ENCODE measurements around the gene ARHGAP26.

ARHGAP26 gene

GRCh38 chr5:142789206-142789605, 19.0 kb downstream of the ARHGAP26 start:
- DNase-seq, result no peak

DNA sequence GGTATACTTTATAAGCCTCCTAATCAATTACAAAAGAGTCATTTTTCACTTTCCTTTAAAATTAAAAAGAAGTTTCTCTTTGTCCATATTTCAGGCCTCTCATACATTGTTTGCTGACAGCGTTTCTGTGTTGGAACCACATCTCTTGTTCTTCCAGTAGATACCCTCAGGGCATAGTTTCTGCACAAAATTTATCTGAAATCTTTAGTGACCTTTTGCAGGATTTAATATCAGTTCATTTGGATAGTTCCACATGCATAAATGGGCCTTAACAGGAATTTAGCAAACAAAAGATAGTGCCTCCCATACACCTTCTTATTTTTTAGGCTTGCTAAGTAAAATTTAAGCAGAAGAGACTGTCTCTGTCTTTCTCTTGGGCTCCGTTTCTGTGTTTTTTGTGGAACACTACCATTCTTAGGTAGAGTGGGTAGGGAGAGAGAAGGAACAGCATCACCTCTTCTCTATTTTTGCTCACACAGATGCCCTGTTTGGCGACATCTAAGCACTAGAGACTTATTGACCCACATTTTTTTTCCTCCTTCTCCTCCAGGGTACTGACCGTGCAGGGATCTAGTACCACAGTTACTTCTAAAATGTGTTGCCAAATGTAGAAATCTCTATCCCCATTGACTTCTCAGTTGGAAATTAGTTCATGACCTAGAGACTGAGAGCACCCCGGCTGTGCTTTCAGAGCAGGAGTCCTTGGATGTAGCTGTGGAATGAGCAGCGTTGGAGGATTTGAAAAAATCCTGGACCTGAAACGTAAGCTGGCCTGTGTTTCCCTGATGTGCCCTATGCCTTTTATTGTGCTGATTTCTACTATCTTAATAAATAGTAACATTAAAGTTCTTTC, 22.1 kb downstream of the ARHGAP26 start:
- no peak for DNase-seq

DNA sequence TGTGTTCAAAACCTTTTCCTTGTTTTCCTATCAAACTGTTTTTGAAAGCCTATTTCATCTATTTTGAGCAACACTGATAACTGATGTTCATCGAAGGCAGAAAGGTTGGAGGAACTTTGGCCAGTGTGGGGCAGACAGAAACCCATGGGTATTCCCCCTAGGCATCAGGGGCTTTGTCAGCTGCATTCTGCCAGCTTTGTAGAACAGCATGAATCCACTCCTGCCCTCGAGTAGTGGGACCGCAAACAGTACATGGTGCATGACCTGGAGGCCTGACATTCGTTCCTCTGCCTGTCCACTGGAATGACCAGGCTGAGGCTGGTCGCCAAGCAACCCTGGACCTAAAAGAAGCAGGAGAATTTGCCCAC, 22.7 kb downstream of the ARHGAP26 start:
- no peak for DNase-seq

- no peak for DNase-seq
Observed at GRCh38 chr5:142794537-142794936, 24.4 kb downstream of the ARHGAP26 start.

- DNase-seq, result no peak
Observed at GRCh38 chr5:142795251-142795650, 25.1 kb downstream of the ARHGAP26 start.

DNA sequence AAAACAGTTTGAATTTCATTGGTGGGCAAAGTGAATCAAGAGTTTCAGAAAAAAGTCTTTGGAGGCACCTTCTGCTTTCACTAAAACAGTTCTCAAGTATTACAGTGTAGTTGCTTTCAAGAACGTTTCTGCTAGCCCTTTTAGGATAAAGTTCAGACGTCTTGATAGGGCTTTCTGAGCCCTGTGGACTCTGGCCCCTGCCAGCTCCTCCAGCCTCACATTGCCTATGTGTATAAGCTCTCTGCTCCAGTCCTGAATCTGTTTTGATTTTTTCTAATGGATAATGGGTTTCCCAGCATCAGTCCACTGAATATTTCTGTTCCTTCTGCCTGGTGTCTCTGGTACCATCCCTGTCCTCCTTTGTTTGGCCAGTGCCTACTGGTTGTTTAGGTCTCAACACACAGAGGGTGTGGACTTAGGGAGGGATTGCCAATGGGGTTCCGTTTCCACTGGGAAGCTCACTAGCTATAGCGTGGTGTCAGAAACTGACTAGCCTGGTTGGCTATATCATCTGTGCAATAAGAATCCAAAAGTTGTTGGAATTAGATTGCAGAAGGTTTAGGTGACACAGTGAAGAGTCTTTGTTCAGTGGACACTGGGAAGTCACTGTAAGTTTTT, 26.4 kb downstream of the ARHGAP26 start:
- no peak for DNase-seq

GRCh38 chr5:142797420-142797819, 27.2 kb downstream of the ARHGAP26 start:
- no peak for DNase-seq

- no peak for DNase-seq
Observed at GRCh38 chr5:142798099-142798770, 28.1 kb downstream of the ARHGAP26 start.

DNA sequence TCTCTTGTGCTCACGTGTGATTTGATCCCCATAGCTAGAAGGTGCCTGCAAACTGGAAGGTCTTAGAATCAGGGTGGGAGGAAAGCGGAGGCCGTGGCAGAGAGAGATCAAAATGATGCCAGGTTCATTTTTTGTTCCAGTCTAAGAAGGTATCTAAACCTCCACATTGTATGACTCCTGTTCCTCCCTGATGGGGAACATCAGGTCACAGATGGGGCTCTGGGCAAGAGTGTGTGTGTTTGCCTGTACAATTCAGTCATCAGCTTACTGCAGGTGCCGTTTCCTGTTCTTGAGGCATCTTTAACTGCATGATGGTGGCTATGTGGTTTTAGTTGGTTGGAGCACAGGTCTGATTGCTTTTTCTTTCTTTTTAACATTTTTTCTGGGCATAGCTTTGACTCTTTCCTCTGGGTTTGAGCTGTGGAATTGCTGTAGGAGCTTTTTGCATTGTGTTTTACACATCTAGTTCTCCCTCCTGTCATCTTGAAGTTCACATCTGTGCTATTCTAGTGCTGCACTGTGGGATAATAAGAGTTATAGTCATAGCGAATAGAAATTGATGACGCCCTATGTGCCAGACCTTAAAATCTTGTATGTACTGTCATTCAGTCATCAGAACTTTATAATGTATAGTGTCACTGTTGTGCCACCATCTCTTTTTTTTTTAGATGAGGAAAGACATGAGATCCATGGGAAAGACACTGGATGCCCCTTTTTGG, 30.8 kb downstream of the ARHGAP26 start:
- no peak for DNase-seq

GRCh38 chr5:142801495-142801871, 31.3 kb downstream of the ARHGAP26 start:
- no peak for DNase-seq

GRCh38 chr5:142803428-142804125, 33.4 kb downstream of the ARHGAP26 start:
- no peak for DNase-seq

- no peak for DNase-seq
Observed at GRCh38 chr5:142805339-142805738, 35.2 kb downstream of the ARHGAP26 start.

GRCh38 chr5:142806841-142807267, 36.7 kb downstream of the ARHGAP26 start:
- no peak for DNase-seq

DNA sequence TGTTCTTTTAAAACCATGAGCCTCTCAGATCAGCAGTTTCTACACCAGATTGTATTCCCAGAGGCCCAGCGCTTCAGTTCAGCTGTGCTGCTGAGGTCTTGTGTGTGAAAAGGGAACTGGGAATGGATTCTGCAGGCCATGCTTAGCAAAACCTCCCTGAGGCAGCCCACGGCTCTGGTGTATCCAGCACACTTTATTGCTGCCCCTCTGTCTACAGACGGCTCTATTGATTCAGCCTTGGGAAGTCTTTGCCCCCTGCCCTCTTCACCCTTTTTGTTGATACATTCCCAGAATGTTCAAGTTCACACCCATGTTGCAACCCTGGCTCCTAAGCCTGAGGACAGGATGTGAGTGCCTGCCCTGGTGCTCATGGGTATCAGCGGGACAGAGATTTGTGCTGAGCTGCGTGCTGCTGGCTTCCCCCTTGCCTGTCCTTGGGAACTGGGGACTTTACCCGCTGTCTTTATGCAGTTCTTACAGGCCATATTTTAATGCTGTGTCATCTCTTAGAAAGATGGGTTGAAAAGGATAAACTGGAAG, 37.3 kb downstream of the ARHGAP26 start:
- DNase-seq, result no peak

DNA sequence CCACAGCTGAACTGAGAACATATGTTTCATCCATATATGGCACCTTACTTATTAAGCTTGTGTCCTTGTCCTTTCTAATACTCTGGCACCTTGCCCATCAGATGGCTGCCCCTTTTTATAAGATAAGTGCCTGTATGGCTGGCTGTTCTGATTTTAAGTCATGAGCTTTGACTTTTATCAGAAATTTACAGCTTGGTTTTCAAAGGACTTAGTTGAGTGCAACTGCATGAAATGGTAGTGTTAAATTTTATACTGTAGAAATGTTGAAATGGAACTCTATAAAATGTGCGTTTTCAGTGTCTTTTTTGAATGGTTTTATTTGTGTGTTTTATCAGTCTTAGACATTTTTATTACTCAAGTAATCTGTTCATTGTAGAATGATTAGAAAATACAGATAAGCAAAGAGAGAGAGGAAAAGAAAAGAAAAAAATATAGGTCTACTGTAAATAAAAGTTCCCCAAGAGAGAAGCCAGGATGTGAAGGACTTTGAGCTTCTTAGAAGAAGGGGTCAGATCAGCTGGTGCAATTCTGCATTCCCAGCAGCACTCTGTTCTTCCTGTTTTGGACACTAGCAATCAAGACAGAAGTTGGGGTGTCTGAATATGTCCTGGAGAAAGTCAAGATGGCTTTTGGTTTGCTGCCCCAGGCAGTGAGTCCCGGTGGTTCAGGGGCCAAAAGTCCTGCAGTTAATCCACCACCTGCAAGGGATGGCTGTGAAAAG, 38.9 kb downstream of the ARHGAP26 start:
- DNase-seq, result no peak

DNA sequence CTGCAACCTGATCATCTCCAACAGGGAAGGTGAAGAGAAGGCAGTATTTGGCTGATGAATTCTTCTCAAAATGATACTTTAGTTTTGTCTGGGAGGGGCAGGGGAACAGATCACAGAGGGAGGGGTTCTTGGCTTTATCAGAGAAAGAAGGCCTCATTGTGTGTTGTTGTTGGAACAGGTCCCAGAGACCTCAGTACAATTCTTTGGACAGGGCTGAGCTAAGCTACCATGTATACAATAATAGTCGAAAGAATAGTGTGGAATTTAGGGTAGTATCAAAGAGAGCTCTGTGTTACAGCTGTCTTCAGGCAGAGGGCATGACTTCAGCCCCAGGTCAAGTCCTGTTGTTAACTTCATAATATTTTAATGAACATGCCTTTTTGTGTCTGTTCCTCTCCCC, 39.9 kb downstream of the ARHGAP26 start:
- DNase-seq, result no peak

- DNase-seq, result no peak
Observed at GRCh38 chr5:142810743-142811290, 40.6 kb downstream of the ARHGAP26 start.

- DNase-seq, result no peak
Observed at GRCh38 chr5:142811866-142812557, 41.8 kb downstream of the ARHGAP26 start.

- DNase-seq, result no peak
Observed at GRCh38 chr5:142813220-142813619, 43.0 kb downstream of the ARHGAP26 start.

DNA sequence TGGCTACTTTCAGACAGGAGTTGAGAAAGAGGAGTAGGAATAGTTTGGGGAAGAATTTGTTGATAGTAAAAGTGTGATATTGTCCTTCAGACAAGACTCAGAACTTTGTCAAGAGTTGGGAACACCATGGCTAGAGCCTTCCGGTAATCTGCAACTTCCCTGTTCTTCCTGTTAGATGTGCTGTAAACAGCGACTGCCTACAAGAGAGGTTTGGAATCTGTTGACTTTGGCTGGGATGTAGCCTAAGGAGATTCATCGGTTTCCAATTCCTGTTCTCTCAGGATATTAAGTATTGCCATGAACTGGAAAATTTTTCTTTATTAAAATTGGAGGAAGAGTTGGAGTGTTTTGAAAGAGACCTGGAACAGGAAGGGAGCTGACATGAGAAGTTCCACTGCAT, 43.9 kb downstream of the ARHGAP26 start:
- no peak for DNase-seq

DNA sequence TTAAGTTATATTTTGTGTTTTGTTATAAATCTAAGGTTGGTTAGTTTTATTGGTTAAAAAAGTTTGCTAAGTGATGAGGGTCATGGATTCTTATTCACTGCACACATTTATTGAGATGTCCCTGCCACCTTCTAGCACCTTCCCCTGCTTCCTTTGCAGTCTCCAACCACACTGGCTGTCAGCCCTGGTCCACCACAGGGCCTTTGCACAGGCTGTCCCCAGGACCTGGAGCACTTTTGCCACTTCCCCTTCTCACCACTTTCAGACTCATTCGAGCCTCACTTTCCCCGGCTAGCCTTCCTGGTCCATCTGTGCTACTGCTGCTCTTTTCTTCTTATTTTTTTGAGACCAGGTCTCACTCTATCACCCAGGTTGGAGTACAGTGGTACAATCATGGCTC, 45.3 kb downstream of the ARHGAP26 start:
- no peak for DNase-seq
